ENCODE measurements around the gene PSMC3.

DNA sequence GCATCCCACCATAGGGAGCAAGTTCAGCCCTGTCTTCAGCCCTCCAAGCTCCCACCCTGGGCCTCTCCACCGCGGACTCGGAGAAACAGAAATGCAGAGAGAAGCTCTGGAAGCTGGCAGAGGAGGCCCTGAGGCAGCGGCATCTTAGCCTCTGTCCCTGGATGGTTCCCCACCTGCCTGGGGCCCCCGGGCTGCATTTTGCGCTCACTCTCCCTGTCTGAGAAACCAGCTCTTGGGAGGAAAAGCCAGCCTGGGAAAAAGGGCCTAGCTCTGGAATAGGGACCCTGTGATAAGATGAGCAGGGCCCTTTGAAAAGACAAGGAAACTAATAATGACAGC, 35.8 kb downstream of the PSMC3 start:
- TF ChIP-seq, protein P1, sequence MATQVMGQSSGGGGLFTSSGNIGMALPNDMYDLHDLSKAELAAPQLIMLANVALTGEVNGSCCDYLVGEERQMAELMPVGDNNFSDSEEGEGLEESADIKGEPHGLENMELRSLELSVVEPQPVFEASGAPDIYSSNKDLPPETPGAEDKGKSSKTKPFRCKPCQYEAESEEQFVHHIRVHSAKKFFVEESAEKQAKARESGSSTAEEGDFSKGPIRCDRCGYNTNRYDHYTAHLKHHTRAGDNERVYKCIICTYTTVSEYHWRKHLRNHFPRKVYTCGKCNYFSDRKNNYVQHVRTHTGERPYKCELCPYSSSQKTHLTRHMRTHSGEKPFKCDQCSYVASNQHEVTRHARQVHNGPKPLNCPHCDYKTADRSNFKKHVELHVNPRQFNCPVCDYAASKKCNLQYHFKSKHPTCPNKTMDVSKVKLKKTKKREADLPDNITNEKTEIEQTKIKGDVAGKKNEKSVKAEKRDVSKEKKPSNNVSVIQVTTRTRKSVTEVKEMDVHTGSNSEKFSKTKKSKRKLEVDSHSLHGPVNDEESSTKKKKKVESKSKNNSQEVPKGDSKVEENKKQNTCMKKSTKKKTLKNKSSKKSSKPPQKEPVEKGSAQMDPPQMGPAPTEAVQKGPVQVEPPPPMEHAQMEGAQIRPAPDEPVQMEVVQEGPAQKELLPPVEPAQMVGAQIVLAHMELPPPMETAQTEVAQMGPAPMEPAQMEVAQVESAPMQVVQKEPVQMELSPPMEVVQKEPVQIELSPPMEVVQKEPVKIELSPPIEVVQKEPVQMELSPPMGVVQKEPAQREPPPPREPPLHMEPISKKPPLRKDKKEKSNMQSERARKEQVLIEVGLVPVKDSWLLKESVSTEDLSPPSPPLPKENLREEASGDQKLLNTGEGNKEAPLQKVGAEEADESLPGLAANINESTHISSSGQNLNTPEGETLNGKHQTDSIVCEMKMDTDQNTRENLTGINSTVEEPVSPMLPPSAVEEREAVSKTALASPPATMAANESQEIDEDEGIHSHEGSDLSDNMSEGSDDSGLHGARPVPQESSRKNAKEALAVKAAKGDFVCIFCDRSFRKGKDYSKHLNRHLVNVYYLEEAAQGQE (IDR thresholded peaks at IDR 0.05; ENCODE audit: insufficient read depth in 1 of 2, low read depth in 2 of 2, low read length in 2 of 2) = no peak
- no peak for TF ChIP-seq POLR2AphosphoS5 (IDR thresholded peaks at IDR 0.05; ENCODE audit: low read depth, low read length)
